Left lung (tissue), 10 donors: Measurements from ENCODE around the gene FAM200B. TPM values are rescaled to one million over a fixed set of nuclear protein-coding genes. Genes with fewer than 3 reads are reported as not detected.

Experiments used
- ATAC-seq: fragments of 200-7000 bp; cut with Tn5 transposase; one replicate; pipeline ENCODE4 v1.9.1; 2020; ENCODE audit warnings: moderate library complexity
- DNase-seq, 4 donors: peaks; one replicate each; pipeline ENCODE4 v3.0.0-alpha.2; 2013 to 2020
- H3K27ac ChIP-seq, 2 donors: fragments of 200-600 bp; sonication (generic) in 1 of 2; one replicate each; pipeline versions ENCODE4 v1.5.0 to v1.8.0; 2020 to 2021
- H3K27me3 ChIP-seq, 2 donors: fragments of 200-600 bp; sonication (generic) in 1 of 2; one replicate each; pipeline versions ENCODE4 v1.5.0 to v1.8.0; 2020 to 2021
- H3K36me3 ChIP-seq, 2 donors: fragments of 200-600 bp; sonication (generic) in 1 of 2; one replicate each; pipeline versions ENCODE4 v1.5.0 to v1.8.0; 2020 to 2021
- H3K4me1 ChIP-seq, 2 donors: fragments of 200-600 bp; one replicate each; pipeline ENCODE4 v1.8.0; 2021
- H3K4me3 ChIP-seq, 2 donors: fragments of 200-600 bp; sonication (generic) in 1 of 2; one replicate each; pipeline versions ENCODE4 v1.5.0 to v1.8.0; 2020 to 2021; ENCODE audit warnings: mild to moderate bottlenecking in 1 of 2
- H3K9me3 ChIP-seq, 2 donors: fragments of 200-600 bp; sonication (generic) in 1 of 2; one replicate each; pipeline versions ENCODE4 v1.5.0 to v1.8.0; 2020 to 2021
- CTCF ChIP-seq, 2 donors: fragments of 200-600 bp; sonication (generic) in 1 of 2; IDR thresholded peaks; one replicate each; pipeline versions ENCODE4 v1.5.0 to v1.8.0; 2021; ENCODE audit warnings: antibody characterized with exemption in 2 of 2
- intact Hi-C, 2 donors: fragments of 100-400 bp; cut with DNase I; formaldehyde crosslinking; loops; one replicate each; pipeline versions ENCODE4 v1.11.2 to v1.14.2; 2022
- polyA plus RNA-seq, 6 donors: library from polyadenylated mRNA; unstranded; fragments of 120-200 nt; gene quantifications; one replicate each; pipeline ENCODE4 v1.2.1, GENCODE V29; 2013; ENCODE audit not compliant: insufficient read length in 6 of 6
- total RNA-seq, 2 donors: library from RNA; stranded (reverse); fragmentation: NEBNext Ultra II Directional; extraction: Animal tissue kit (Norgen Biotek cat#: 25700); gene quantifications; one replicate each; pipeline ENCODE4 v1.2.1, GENCODE V29; 2021
- donor health status: DM: no; HTN: yes; CAD: no.
- donor health status: DM: no; HTN: no; CAD: no.

Gene FAM200B
- total and polyA plus RNA-seq, 8 donors = 25.8 to 52.4 (median 45.9) TPM

DNA sequence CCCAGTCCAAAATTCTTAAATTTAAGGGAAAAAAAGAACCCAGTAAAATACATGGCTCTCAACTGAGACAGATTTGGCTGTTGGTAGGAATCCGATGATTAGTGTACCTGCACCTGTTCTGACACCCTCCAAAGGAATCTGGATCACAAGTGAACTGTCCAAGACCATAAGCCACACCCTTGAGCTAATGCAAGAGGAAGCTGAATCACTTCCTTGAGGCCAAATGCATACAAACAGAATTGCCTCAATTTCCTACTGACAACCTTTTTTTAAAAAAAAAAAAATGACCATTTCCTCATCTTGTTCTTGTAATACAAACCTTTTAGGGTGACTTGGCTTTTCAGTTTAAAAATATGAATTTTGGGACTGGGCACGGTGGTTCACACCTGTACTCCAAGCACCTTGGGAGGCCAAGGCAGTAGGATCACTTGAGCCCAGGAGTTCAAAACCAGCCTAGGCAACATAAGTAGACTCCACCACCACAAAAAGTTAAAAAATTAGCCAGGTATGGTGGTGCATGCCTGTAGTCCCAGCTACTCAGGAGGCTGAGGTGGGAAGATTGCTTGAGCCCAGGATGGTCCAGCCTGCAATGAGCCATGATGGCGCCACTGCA, 15.8 kb upstream of the FAM200B start:
- no peak for DNase-seq
- H3K27me3 ChIP-seq = no peaks in the 10 kb centered on the region
- H3K27ac ChIP-seq = peak overlapping the region; percentile 45 to 87
- TF ChIP-seq CTCF (IDR thresholded peaks at IDR 0.05) = no peak
- no peaks in the 10 kb centered on the region for H3K36me3 ChIP-seq
- peak; percentile 82 for ATAC-seq
- no peak overlapping the region for H3K4me3 ChIP-seq
- intact Hi-C loops = no loop called here
- no peaks in the 10 kb centered on the region for H3K9me3 ChIP-seq
- peaks cover 7 to 46% of the 10 kb centered on the region in 2 donors for H3K4me1 ChIP-seq

DNA sequence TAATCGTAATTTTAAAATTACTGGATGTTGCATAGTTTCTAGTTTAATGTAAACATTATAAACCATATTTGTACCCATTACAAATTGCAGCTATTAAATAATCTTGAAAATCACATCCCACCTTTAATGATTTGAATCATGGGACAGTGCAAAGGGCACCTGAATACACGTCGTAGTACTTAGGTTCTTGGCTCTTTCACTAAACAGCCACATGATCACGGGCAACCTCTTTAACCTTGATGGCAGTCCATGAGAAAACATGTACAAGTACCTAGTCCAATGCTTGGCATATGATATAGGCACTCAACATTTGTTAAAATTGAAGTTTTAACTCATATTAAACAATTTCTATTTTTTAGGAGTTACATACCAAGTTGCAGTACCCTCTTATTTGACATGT, 14.6 kb upstream of the FAM200B start:
- Histone ChIP-seq H3K9me3 (no peaks in the 10 kb centered on the region), H3K36me3 (no peaks in the 10 kb centered on the region), H3K27me3 (no peaks in the 10 kb centered on the region), H3K4me3 (no peak overlapping the region), H3K27ac (peak overlapping the region in 1 of 2 donors; percentile 87), H3K4me1 (peaks cover 7 to 34% of the 10 kb centered on the region in 2 donors)
- ATAC-seq (no peak), DNase-seq (no peak)
- TF ChIP-seq CTCF (IDR thresholded peaks at IDR 0.05) = no peak
- intact Hi-C loops = no loop called here

DNA sequence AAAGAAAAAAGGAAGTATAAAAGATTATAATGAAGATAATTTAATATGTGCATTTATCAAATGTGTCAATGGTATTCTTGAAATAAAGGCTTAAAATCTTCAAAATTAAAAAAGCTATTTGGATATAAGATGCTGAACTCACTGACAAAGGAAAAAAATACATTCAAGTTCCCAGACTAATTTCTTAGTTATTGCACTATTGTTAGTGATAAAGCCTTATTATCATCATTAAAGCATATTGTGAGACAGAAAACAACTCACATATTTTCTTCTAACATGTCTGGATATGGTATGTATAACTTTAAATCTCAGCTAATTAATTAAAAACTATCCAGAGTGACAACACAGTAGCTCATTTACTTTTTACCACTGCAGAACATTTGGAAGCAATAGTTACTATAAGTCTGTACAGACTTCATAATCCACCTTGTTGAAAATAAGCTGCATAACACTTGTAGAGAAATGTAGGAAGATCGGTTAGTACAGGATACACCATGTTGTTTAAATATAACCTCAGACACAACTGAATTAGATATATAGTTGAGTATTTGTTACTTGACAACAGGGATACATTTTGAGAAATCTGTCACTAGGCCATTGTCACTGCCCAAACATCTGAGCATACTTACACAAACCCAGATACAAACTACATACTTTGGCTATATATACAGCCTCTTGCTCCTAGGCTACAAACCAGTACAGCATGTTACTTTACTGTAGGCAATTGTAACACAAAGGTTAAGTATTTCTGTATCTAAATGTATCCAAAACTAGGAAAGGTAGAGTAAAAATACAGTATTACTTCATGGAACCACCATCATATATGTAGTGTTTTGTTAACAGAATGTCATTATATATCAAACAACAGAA, 12.8 kb upstream of the FAM200B start:
- Histone ChIP-seq H3K27ac (no peak overlapping the region), H3K4me3 (no peak overlapping the region), H3K4me1 (peaks cover 7 to 33% of the 10 kb centered on the region in 2 donors), H3K9me3 (no peaks in the 10 kb centered on the region), H3K27me3 (no peaks in the 10 kb centered on the region), H3K36me3 (no peaks in the 10 kb centered on the region)
- intact Hi-C loops = no loop called here
- DNase-seq (no peak), ATAC-seq (no peak)
- no peak for TF ChIP-seq CTCF (IDR thresholded peaks at IDR 0.05)

GRCh38 chr4:15670576-15670975, 11.1 kb upstream of the FAM200B start:
- Histone ChIP-seq H3K4me1 (peaks cover 7 to 32% of the 10 kb centered on the region in 2 donors), H3K36me3 (no peaks in the 10 kb centered on the region), H3K4me3 (no peak overlapping the region), H3K9me3 (no peaks in the 10 kb centered on the region), H3K27ac (no peak overlapping the region), H3K27me3 (no peaks in the 10 kb centered on the region)
- intact Hi-C loops = no loop called here
- no peak for TF ChIP-seq CTCF (IDR thresholded peaks at IDR 0.05)
- ATAC-seq (no peak), DNase-seq (no peak)

DNA sequence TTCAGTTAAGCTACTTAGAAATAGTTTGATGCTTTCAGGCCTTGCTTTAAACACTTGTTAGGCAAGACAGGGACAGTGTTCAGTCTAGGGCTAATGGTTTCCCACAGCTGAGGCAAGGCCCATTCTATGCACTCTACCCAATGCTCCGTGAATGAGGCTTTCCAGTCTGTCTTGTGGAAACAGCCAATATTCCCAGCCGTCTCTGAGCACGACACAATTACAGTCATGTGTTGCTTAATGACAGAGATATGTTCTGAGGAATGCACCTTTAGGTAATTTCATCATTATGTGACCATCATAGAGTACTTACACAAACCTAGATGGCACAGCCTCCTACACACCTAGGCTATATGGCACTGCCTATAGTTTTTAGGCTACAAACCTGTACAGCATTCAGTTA, 9.5 kb upstream of the FAM200B start:
- Histone ChIP-seq H3K27ac (no peak overlapping the region), H3K4me1 (peaks cover 0 to 27% of the 10 kb centered on the region in 2 donors)
- DNase-seq = no peak

More for the DNA sequence above, 9.5 kb upstream of the FAM200B start:
- ATAC-seq = no peak
- Histone ChIP-seq H3K36me3 (no peaks in the 10 kb centered on the region), H3K27me3 (no peaks in the 10 kb centered on the region), H3K9me3 (no peaks in the 10 kb centered on the region), H3K4me3 (no peak overlapping the region)
- no peak for TF ChIP-seq CTCF (IDR thresholded peaks at IDR 0.05)
- intact Hi-C loops = no loop called here
